GM12891 (cell line): ENCODE data around the gene ELAVL4.

Experiments
- POLR2A ChIP-seq: IDR thresholded peaks from 2 replicates; pipeline ENCODE4 v1.6.1; 2011; ENCODE audit warnings: low read depth, low read length, control low read depth
- POLR2AphosphoS5 ChIP-seq: IDR thresholded peaks from 2 replicates; pipeline ENCODE4 v1.6.1; 2011; ENCODE audit warnings: low read depth, low read length, control low read depth
- SPI1 ChIP-seq: IDR thresholded peaks from 2 replicates; pipeline ENCODE4 v1.6.1; 2011; ENCODE audit warnings: low read depth, low read length, control low read depth
- TAF1 ChIP-seq: IDR thresholded peaks from 2 replicates; pipeline ENCODE4 v1.6.1; 2011; ENCODE audit warnings: low read depth, low read length, control low read depth

GRCh38 chr1:50172299-50172698 lies 63.6 kb downstream of the ELAVL4 start:
- TF ChIP-seq POLR2A (no peak), POLR2AphosphoS5 (no peak), TAF1 (no peak), SPI1 (no peak)
